ENCODE data around the gene PPP2R2C. TPM values are rescaled to one million over a fixed set of nuclear protein-coding genes. Genes with fewer than 3 reads are reported as not detected.

Gene PPP2R2C
- total RNA-seq, 1 experiment from 2014 or later: under 0.01 TPM

DNA sequence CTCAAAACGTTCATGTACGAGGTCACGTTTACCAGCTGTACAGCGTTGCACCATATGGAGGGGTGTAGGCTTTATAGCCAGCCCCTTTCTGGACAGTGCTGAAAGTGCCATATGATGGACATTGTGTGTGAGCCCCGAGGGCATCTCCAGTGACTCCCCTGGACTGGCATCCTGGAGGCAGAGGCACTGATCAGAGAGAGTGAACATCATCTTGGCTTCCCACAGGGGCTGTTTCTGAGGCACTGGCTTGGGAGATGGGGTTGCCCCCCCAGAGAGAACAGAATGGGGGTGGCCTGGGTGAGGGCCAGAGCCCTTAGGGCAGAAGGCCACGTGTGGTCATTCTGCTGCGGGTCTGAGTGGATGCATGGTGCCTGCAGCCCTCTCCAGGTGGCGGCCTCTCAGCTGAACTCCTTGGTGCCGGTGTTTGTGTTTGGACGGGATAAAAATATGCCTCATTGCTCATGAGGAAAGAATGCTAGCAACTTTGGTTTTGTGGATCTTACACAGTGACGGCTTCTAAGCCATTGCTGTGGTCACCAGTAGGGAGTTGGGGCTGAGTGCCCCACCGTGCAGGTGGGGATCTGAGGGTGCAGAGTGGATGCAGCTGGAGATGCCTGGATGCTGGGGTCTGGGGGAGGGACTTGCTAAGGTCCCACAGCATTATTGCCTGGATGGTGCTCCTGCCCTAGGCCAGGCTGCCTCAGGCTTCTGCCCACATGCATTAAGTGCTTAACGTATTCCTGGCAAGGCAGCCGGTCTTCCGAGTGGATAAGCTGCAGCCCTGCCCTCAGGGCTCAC is 199.4 kb downstream of the PPP2R2C start:
- DNase-seq (ENCODE audit: low read depth): peak; percentile 92

DNA sequence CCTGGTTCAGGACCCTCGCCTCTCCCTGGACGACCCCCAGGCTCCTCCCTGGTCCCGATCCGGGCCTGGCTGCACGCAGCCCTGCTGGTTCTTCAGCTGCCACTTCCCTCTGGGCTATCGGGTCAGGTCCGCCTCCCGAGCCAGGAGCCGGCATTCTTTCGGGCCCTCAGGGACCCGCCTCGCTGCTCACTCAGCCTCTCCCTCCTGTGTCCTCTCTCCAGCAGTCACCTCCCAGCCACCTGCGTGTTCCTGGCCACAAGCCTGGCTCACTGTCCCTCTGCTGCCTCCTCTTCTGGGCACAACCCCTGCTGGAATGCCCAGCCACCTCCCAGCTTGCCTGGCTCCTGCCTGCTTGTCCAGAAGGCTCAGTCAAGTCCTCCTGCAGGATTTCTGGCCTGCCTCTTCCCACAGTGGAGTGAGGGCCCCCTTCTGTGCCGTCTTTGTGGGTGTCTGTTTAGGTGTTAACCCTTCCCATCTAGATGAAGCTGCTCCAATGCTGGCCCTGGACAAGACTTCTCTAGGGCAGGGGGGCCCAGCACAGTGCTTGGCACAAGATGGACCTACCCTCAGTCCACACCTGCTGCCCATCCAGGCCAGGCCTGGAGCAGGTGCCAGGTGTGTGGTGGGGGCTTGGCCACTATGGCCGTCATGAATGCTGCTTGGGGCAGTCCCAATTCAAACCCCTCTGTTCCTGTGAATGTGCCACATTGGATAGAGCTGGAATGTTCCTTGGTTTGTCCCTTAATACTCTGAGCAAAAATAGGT is 200.5 kb downstream of the PPP2R2C start:
- no peak for DNase-seq (ENCODE audit: low read depth)

DNA sequence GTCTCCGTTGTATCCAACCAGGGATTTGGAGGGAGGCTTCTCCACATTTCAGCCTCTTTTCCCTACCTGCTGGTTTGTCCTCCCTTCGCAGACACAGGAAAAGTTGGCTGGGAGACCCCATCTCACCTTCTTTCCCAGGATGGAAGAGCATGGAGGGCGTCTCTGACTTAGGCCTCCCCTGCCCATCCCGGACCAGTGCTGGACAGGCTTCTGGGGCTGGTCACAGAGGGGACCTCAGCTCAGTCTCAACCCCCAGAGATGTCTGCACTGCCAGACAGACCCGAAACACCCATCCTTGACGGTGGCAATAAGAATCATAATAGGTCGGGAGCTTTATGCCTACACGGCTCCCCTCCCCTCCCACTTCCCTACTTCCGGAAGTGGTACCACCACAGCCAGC is 201.2 kb downstream of the PPP2R2C start:
- no peak for DNase-seq (ENCODE audit: low read depth)

DNA sequence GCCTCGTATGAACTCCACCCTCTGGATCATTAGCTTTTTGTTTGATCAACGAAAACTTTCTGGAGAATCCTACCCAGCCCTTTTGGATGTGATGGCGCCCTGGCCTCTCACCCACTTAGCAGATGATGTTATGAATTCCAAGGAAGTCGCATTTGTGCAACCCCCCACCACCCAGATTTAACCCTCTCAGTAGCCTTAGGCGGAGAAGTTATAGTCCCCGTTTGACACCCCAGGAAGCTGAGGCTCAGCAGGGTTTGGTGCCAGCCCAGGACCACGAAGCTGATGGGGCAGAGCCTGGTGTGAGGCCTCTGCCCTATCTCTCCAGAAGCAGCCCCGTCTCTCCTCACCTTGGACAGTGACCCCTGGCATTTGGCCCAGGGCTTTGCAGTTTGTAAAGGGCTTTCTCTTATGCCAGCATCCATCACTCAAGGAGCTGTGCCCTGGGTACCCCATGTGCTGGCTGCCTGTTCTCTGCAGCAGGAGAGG is 201.7 kb downstream of the PPP2R2C start:
- DNase-seq (ENCODE audit: low read depth): no peak

Other genes starting within 250 kb of the PPP2R2C start
- 28.4 and 29.4 TPM in 2 replicates for gene WFS1, start 202.8 kb downstream of the PPP2R2C start, total RNA-seq (2014; rRNA removed; shearing (Covaris generic))
- 11.7 TPM in 2 replicates for gene MAN2B2, start 102.6 kb upstream of the PPP2R2C start, total RNA-seq (2014; rRNA removed; shearing (Covaris generic))
- 110 and 112 TPM in 2 replicates for gene MRFAP1, start 168.1 kb upstream of the PPP2R2C start, total RNA-seq (2014; rRNA removed; shearing (Covaris generic))
- not detected in 2 replicates for gene S100P, start 221.3 kb upstream of the PPP2R2C start, total RNA-seq (2014; rRNA removed; shearing (Covaris generic))
- 53.2 and 61.4 TPM in 2 replicates for gene MRFAP1L1, start 237.3 kb upstream of the PPP2R2C start, total RNA-seq (2014; rRNA removed; shearing (Covaris generic))
- 11.5 and 21.2 TPM in 2 replicates for gene BLOC1S4, start 243.6 kb upstream of the PPP2R2C start, total RNA-seq (2014; rRNA removed; shearing (Covaris generic))